ENCODE measurements around the gene DKK1. TPM values are rescaled to one million over a fixed set of nuclear protein-coding genes. Genes with fewer than 3 reads are reported as not detected.

Gene DKK1
- total RNA-seq (ENCODE audit: insufficient read depth, low replicate concordance) = 26.5 TPM

DNA sequence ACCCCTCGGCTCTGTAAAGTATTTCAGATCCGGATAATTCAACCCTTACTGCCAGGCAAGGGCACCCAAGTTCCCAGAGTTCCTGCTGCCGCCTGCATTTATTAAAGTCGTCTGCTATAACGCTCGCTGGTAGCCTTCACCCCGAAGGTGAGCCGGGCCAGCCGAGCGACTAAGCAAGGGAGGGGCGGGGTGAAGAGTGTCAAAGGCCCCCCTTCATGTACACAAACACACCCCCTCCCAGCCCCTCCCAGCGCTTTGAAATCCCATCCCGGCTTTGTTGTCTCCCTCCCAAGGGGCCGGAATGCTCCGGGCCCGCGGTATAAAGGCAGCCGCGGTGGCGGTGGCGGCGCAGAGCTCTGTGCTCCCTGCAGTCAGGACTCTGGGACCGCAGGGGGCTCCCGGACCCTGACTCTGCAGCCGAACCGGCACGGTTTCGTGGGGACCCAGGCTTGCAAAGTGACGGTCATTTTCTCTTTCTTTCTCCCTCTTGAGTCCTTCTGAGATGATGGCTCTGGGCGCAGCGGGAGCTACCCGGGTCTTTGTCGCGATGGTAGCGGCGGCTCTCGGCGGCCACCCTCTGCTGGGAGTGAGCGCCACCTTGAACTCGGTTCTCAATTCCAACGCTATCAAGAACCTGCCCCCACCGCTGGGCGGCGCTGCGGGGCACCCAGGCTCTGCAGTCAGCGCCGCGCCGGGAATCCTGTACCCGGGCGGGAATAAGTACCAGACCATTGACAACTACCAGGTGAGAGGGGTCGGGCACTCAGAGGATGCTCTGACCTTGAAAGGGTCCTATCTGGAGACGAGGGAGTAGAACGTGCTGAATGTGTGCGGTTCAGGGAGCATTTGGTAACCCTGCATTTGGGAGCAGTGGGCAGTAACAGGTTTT, at the start of gene DKK1:
TSS of gene DKK1 (plus strand) at position 349 of the 889 bp plus-strand sequence. CDS start at position 503, 154 bp downstream.
- peak; percentile 85 for DNase-seq (ENCODE audit: low spot score)

GRCh38 chr10:52265131-52265926, 48.8 kb upstream of the DKK1 start:
- no peak for DNase-seq (ENCODE audit: low spot score)

DNA sequence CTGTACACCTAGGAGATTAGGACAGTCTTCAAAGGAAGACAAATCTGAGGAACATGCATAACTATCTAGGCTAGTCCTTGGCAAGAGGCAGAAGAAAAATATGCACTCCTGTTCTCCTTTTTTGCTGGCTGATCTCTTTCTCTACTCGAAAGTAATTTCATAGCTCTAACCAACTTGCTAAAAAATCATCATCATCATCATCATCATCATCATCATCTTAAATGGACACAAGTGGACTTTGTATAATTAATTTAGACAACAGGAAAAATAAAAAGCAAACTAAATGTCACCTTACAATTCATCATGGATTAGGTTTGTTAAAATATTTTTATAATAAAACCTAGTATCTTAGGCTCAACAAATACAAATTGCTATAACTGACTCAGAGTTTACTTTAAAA, 47.2 kb upstream of the DKK1 start:
- DNase-seq (ENCODE audit: low spot score) = no peak

DNA sequence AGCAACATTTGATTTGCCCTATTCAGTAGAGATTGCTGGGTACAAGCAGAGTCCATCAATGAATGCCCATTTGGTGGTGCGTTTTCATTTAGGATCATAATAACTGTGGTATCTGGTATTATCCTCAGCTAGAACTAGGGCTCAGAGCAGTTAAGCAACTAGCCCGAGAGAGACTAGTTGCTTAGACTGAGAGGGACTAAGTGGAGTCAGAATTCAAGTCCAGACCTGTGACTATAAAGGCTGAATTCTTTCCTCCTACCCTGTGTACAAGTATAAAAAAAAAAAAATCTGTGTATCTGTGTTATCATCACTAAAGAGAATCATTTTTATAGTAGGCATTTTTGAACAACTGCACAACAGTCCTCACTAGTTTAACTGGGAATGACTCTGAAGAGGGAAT, 45.3 kb upstream of the DKK1 start:
- no peak for DNase-seq (ENCODE audit: low spot score)

GRCh38 chr10:52269233-52269632, 44.8 kb upstream of the DKK1 start:
- DNase-seq (ENCODE audit: low spot score) = no peak

GRCh38 chr10:52276163-52276562, 37.9 kb upstream of the DKK1 start:
- DNase-seq (ENCODE audit: low spot score) = no peak

DNA sequence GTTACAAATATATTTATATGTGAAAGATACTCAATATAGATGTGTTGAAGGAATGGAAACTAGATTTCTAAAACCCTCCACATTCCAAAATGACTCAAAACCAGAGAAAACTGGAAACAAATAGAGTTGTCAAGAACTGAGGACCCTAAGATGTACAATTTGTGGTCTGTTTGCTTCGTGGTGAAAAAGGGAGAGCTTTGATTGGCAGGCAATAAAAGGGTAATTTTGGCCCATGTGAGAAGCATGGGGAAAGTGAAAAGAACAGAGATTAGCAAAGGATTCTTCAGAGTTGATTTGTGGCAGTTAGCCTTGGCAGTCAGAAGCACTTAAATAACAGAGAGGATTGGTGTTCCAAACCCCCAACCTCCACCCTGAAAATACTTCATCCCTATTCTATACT, 37.1 kb upstream of the DKK1 start:
- DNase-seq (ENCODE audit: low spot score) = no peak

GRCh38 chr10:52279546-52279945, 34.5 kb upstream of the DKK1 start:
- DNase-seq (ENCODE audit: low spot score) = no peak

DNA sequence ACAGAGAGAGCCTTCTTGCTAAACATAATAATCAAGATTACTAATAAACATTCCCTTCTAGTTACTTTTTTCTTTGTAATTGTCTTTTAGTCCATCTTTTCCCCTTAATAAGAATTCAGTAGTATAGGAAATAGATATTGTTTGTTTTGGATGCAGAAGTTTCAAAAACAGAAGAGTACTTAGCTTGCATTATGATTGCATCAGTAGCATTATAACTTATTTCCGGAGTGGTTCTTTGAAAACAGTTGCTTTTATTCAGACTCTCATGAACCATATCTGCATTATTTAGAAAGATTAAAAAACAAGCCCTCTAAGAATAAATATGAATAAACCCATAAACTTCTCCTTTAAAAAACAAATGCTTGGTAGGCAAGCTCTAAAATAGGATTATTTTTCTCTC, 34.0 kb upstream of the DKK1 start:
- no peak for DNase-seq (ENCODE audit: low spot score)

DNA sequence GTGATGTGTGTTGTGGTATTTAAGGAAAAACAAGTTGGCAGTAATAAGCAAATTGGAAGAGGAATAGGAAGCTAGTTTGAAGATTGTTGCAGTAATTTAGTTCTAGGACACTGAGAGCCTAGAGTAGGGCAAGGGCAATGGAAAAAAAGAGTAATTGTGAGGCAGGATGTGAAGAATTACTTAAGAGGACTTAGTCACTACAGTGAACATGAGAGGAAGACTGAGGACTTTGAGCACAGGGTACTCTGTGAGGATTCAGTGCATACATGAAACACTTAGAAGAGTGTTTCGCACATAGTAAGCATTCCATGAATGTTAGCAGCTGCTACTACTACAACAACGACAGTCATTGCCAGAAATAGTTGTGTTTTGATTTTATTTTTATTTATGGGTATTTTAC, 30.9 kb upstream of the DKK1 start:
- DNase-seq (ENCODE audit: low spot score) = no peak

- no peak for DNase-seq (ENCODE audit: low spot score)
These were observed 29.6 kb upstream of the DKK1 start for GRCh38 chr10:52284416-52285013.

DNA sequence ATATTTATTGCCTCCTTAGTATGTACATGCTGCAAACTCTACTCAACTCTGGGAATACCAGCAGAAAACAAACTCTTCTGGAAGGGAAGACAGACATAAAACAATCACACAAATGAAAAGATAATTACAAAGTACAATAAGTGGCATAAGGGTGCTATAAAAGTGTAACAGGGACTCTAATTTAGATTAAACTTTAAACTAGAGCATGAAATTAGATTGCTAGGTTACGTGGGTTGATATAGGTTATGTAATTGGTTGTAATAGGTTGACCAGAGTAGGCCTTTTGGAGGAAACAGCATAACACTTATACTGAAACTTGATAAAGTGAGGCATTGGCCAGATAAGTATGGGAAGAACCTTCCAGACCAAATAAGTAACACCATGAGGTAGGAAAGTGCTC, 26.2 kb upstream of the DKK1 start:
- no peak for DNase-seq (ENCODE audit: low spot score)

DNA sequence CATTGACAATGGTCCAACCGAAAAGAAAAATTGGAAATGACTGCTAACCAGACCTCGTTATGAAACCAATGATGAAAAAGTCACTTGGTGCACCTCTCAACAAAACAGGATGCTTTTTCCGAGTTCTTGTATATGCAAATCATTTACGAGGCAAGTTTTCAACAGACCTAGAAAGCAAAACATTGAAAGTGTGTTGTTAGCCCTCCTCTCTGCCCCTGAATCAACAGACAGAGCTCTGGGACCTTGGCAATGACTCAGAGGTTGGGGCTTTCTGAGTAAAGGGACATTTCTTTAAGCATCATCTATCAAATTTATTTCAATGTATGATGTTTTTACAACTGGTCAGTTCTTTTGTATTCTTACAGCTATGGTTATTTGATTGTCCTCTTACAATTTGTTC, 16.3 kb upstream of the DKK1 start:
- DNase-seq (ENCODE audit: low spot score) = no peak

DNA sequence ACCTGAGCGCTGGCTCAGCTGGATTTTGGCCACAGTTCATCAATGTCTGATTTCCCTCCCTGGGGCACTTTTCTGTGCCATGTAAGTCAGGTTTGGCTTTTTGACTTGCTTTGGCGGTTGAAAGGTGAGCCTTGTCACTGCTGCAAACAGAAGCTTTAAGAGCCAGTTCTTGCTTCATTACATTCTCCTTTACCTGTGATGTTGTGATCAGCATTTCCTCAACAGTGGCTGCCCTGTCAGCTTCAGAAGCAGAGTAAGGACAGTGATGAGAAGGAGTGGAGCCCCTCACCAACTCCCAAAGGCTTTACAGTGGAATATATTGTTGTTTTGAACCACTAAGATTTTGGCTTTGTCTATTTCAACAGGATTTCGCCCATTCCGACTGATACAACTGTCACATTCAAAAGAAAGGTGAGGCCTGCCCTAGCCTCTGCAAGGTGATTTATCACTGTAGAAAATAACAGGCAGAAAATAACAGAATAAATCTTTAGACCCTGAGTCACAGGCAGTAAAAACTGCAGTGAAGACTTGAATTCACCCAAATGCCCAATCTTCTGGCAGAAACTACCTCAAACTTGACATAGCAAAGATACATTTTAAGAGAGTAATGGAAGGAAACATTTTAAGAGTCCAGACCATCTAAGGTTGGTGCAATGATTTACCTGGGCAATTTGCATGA, 13.3 kb upstream of the DKK1 start:
- no peak for DNase-seq (ENCODE audit: low spot score)

DNA sequence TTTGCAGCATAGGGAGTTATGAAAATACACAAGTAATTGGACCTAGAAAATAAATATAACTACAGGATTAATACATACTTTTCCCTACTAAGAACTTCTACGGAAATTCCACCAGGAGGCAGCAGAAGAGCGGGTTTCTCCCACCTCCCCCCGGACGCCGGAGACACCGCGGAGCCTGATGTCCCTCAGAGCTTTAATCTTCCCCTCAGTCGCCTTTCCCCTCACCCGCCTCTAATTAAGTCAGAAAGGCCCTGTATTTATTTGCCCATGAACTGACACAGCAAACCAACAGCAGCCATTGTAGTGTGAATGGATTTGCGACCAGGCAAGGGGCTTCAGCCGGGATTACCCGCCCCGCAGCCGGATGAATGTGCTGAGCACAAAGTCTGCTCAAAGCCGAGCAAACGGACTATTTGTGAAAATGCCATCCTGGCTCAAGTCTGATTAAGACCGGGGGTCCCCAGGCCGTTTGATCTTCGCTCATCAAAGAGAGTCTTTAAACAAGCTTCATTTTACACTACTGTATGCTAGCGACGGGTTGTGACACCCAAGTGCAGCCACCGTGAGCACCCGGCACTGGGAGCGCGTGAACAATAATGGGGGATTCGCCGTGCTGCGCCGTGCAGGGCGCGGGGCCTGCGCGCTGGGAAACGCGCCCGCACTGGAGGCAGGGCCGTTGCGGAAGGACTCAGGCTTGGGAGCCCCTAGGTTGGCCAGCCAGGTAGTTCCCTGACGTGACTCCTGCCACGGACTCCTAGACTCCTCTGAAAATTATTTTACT, 5.6 kb upstream of the DKK1 start:
- DNase-seq (ENCODE audit: low spot score) = peak; percentile 81

DNA sequence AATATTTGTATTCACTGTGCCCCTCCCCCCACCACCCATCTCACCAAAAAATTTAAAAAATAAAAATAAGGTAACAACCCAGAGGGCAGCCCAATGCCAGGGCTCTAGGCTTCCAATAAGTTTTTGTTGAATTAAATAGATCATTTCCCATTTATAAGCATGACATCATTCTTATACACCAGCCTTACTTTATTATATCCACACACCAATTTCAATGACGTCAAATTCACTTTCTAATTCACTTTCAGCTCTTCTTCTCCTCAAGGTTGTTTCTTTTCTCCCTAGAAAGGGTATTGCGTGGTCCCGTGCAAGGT, 1.2 kb upstream of the DKK1 start:
- no peak for DNase-seq (ENCODE audit: low spot score)

DNA sequence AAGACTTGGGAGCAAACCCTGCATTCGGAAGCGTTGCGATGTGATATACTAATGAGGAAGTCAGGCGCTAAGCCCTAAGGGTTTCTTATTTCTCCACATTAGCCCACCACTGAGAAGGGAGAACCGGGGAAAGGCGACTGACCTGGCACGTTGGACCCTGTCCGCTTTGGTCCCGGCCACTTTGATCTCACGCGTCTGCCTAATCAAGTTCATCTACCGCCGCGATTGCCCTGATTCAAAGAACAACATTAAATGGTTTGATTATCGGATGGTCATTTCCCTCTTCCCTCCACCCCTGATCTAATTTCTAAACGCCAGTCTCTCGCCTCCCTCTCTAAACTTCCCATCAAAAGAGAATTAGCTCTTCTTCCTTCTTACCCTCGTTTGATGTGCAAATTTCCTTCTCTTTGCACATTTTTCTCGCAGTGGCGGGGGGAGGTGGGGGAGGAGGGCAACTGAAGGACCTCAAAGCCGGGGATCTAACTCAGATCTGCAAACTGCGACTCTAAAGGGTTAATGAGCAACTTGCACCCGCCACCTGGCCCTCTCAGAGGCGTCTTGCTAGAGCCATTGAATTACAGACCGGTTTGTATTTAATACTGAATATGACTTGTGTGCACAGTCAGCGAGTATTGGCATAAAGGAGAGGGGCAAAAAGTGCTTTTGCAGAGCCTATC, 687 bp upstream of the DKK1 start:
- DNase-seq (ENCODE audit: low spot score) = no peak

- DNase-seq (ENCODE audit: low spot score) = peak; percentile 38
These were observed 906 bp downstream of the DKK1 start for GRCh38 chr10:52314822-52315552.

DNA sequence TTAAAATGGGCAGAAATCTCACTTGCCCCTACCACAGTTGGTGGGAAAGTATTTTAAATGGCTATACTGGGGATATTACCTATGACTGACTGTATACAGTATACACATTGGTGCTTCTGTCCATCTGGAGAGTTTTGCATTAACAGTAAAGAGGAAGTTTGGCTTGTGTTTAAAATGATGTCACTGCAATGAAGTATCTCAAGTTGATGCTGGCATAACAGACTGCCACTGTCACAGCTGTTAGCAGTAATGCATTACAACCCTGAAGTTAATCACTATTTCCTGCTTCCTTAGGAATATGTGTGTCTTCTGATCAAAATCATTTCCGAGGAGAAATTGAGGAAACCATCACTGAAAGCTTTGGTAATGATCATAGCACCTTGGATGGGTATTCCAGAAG, 1.9 kb downstream of the DKK1 start:
- peak; percentile 11 for DNase-seq (ENCODE audit: low spot score)

GRCh38 chr10:52316500-52316899, 2.4 kb downstream of the DKK1 start:
- no peak for DNase-seq (ENCODE audit: low spot score)

All from umbilical cord (tissue), 2 donors.